ENCODE measurements around the gene TSSK3.

GRCh38 chr1:32333251-32333963 lies 28.9 kb upstream of the TSSK3 start:
- TF ChIP-seq POLR2A (IDR thresholded peaks at IDR 0.05), result no peak
- no peak for TF ChIP-seq CTCF (IDR thresholded peaks at IDR 0.05 in 4 of 5, conservative IDR thresholded peaks at IDR 0.05 in 1 of 5)

All from gastrocnemius medialis (tissue), 4 donors.